ENCODE results near the gene BCL2L13. TPM values are rescaled to one million over a fixed set of nuclear protein-coding genes. Genes with fewer than 3 reads are reported as not detected.

The BCL2L13 gene
- total RNA-seq, 6 experiments from 2014 or later: 26.2 to 44.5 (median 37.3) TPM

GRCh38 chr22:17647452-17647851, 8.9 kb downstream of the BCL2L13 start:
- TF ChIP-seq CTCF (IDR thresholded peaks at IDR 0.05) (no peak), POLR2A (IDR thresholded peaks at IDR 0.05) (no peak)
- Histone ChIP-seq H3K36me3 (no peaks in the 10 kb centered on the region), H3K27me3 (no peaks in the 10 kb centered on the region), H3K4me3 (no peak overlapping the region), H3K4me1 (peaks cover 0 to 7% (median 0%) of the 10 kb centered on the region in 4 donors), H3K9me3 (no peaks in the 10 kb centered on the region), H3K27ac (no peak overlapping the region)
- WGBS (ENCODE audit: insufficient coverage, low coverage, low lambda C conversion rate, missing lambda C conversion rate): 91% methylated on average over 5 of the region's 5 CpGs
- intact Hi-C loops (cut with DNase I): no loop called here
- DNase-seq (no peak), ATAC-seq (no peak)

DNA sequence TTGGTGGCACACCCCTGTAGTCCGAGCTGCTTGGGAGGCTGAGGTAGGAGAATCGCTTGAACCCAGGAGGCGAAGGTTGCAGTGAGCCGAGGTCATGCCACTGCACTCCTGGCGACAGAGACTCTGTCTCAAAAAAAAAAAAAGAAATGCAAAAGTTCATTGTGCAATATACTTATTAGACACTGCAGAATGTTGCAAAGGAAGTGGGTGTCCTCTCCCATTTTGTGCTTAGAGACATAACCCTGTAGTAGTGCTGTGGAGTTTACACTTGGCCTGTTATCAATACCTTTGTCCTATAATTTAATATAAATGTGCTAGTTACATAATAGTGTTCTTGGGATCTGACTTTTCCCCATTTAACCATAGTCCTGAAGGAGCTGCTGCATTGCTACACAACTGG, 9.4 kb downstream of the BCL2L13 start:
- TF ChIP-seq POLR2A (IDR thresholded peaks at IDR 0.05): no peak
- TF ChIP-seq CTCF (IDR thresholded peaks at IDR 0.05): no peak
- intact Hi-C loops (cut with DNase I): no loop called here
- 60% methylated on average over 5 of the region's 5 CpGs for WGBS (ENCODE audit: insufficient coverage, low coverage, low lambda C conversion rate, missing lambda C conversion rate)
- H3K4me1 ChIP-seq: peaks cover 0 to 7% (median 0%) of the 10 kb centered on the region in 4 donors
- no peak overlapping the region for H3K27ac ChIP-seq
- no peaks in the 10 kb centered on the region for H3K36me3 ChIP-seq
- DNase-seq: no peak
- no peaks in the 10 kb centered on the region for H3K9me3 ChIP-seq
- no peak for ATAC-seq
- H3K27me3 ChIP-seq: no peaks in the 10 kb centered on the region
- no peak overlapping the region for H3K4me3 ChIP-seq

GRCh38 chr22:17648569-17648968, 10.0 kb downstream of the BCL2L13 start:
- TF ChIP-seq POLR2A (IDR thresholded peaks at IDR 0.05): no peak
- TF ChIP-seq CTCF (IDR thresholded peaks at IDR 0.05): no peak
- no peak overlapping the region for H3K4me3 ChIP-seq
- no peaks in the 10 kb centered on the region for H3K27me3 ChIP-seq
- ATAC-seq (no peak), DNase-seq (no peak)
- no peaks in the 10 kb centered on the region for H3K9me3 ChIP-seq
- H3K27ac ChIP-seq: no peak overlapping the region
- no peaks in the 10 kb centered on the region for H3K36me3 ChIP-seq
- intact Hi-C loops (cut with DNase I): no loop called here
- WGBS (ENCODE audit: insufficient coverage, low coverage, low lambda C conversion rate, missing lambda C conversion rate): 23% methylated on average over 1 of the region's 1 CpG
- H3K4me1 ChIP-seq: peaks cover 0 to 7% (median 0%) of the 10 kb centered on the region in 4 donors

DNA sequence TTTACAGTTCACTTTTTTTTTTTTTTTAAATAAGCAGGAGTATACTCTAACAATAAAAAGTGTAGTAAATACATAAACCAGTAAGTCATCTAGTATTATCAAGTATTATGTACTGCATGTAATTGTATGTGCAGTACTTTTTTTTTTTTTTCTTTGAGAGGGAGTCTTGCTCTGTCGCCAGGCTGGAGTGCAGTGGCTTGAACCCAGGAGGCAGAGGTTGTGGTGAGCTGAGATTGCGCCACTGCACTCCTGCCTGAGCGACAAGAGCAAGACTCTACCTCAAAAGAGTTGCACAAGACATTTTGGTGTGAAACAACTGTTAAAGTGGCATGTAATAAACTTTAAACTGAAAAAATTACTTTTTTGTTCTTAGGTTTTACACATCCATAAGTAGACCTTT, 16.7 kb downstream of the BCL2L13 start:
- 16% methylated on average over 3 of the region's 3 CpGs for WGBS (ENCODE audit: insufficient coverage, low coverage, low lambda C conversion rate, missing lambda C conversion rate)
- Histone ChIP-seq H3K36me3 (peaks cover 0 to 23% (median 2%) of the 10 kb centered on the region in 4 donors), H3K27ac (peak overlapping the region in 1 of 3 donors; percentile 52), H3K4me1 (peaks cover 0 to 11% (median 2%) of the 10 kb centered on the region in 4 donors), H3K27me3 (no peaks in the 10 kb centered on the region), H3K9me3 (no peaks in the 10 kb centered on the region), H3K4me3 (no peak overlapping the region)
- intact Hi-C loops (cut with DNase I): no loop called here
- TF ChIP-seq CTCF (IDR thresholded peaks at IDR 0.05): no peak
- no peak for TF ChIP-seq POLR2A (IDR thresholded peaks at IDR 0.05)
- ATAC-seq (peak; percentile 76 to 95 (median 81)), DNase-seq (peak; percentile 53 to 87 (median 87))

Measured in right lobe of liver (tissue), 6 donors.